ENCODE measurements around the gene MYO1B.

The MYO1B gene

DNA sequence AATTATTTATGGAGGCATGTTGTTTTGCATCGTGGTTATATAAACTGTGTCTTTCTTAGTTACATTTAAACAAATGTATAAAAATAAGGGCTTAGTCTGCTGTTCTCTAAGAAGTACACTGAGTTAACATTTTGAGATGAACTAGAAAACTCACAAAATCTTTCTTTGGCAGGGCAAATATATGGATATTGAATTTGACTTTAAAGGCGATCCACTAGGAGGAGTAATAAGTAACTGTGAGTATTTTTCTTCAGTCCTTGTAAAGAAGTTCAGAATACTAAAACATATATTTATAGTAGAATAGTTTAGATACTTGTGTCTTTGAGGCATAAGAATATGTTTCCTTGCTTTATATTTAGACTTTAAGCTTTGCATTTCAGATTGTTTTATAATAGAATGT lies 104.8 kb downstream of the MYO1B start:
- Histone ChIP-seq H3K9me3 (ENCODE audit: insufficient read depth, low read length) (peaks cover 8% of the 10 kb centered on the region; the same call in 1 of the 2 replicates), H3K4me3 (ENCODE audit: insufficient read length, low read depth) (no peak overlapping the region), H3K4me1 (ENCODE audit: insufficient read depth, insufficient read length) (no peaks in the 10 kb centered on the region), H3K9ac (ENCODE audit: insufficient read length, low read depth) (no peak overlapping the region), H3K27me3 (ENCODE audit: insufficient read depth, insufficient read length) (no peaks in the 10 kb centered on the region), H3K36me3 (ENCODE audit: insufficient read depth, insufficient read length, low read length) (peaks cover 64% of the 10 kb centered on the region)
- DNase-seq (ENCODE audit: low read depth, low spot score): no peak
- TF ChIP-seq YY1 (IDR thresholded peaks at IDR 0.05; ENCODE audit: insufficient read depth, insufficient read length) (no peak), SUZ12 (IDR thresholded peaks at IDR 0.05; ENCODE audit: extremely low read depth, insufficient read depth, insufficient read length) (no peak), ZNF274 (IDR thresholded peaks at IDR 0.05; ENCODE audit: low read depth, low read length) (no peak)

DNA sequence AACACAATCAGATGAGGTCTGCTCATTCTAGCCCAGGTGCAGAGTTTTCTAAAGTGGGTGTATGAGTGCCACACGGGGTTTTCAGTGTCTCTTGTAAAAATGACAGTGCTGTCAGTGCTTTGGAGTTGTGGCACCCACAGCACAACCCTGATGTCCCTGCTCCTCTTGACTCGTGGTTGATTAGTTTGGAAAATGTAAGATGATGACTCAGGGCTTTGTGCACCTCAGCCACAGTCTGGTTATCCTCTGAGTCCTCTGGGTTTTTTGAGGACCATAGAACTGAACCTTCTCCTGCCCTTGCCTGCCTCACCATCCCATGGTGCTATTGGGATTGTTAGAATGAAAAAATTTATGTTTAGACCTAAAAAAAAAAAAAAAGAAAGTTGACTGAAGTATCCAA lies 105.6 kb downstream of the MYO1B start:
- H3K4me1 ChIP-seq (ENCODE audit: insufficient read depth, insufficient read length): no peaks in the 10 kb centered on the region
- no peaks in the 10 kb centered on the region for H3K27me3 ChIP-seq (ENCODE audit: insufficient read depth, insufficient read length)
- H3K36me3 ChIP-seq (ENCODE audit: insufficient read depth, insufficient read length, low read length): peaks cover 67% of the 10 kb centered on the region
- no peak overlapping the region for H3K4me3 ChIP-seq (ENCODE audit: insufficient read length, low read depth)
- H3K9me3 ChIP-seq (ENCODE audit: insufficient read depth, low read length): peaks cover 16% of the 10 kb centered on the region; the same call in 1 of the 2 replicates
- no peak overlapping the region for H3K9ac ChIP-seq (ENCODE audit: insufficient read length, low read depth)
- DNase-seq (ENCODE audit: low read depth, low spot score): no peak
- TF ChIP-seq SUZ12 (IDR thresholded peaks at IDR 0.05; ENCODE audit: extremely low read depth, insufficient read depth, insufficient read length) (no peak), ZNF274 (IDR thresholded peaks at IDR 0.05; ENCODE audit: low read depth, low read length) (no peak), YY1 (IDR thresholded peaks at IDR 0.05; ENCODE audit: insufficient read depth, insufficient read length) (no peak)

DNA sequence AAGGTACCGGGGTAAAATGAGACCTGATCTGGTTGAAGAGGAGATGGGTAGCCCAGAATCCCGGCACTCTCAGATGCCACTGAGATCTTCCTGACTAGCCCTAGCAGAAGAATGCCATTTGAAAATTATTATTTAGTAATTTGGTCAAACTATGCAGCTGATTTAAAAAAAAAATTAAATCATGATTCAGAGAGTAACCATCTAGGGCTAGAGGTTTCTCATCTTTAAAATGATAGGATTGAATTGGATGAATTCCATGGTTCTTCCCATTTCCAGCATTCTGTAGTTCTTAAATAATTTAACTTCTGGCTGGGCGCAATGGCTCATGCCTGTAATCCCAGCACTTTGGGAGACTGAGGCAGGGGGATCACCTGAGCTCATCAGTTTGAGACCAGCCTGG lies 106.1 kb downstream of the MYO1B start:
- TF ChIP-seq YY1 (IDR thresholded peaks at IDR 0.05; ENCODE audit: insufficient read depth, insufficient read length) (no peak), SUZ12 (IDR thresholded peaks at IDR 0.05; ENCODE audit: extremely low read depth, insufficient read depth, insufficient read length) (no peak), ZNF274 (IDR thresholded peaks at IDR 0.05; ENCODE audit: low read depth, low read length) (no peak)
- Histone ChIP-seq H3K4me1 (ENCODE audit: insufficient read depth, insufficient read length) (no peaks in the 10 kb centered on the region), H3K4me3 (ENCODE audit: insufficient read length, low read depth) (no peak overlapping the region), H3K27me3 (ENCODE audit: insufficient read depth, insufficient read length) (no peaks in the 10 kb centered on the region), H3K9ac (ENCODE audit: insufficient read length, low read depth) (no peak overlapping the region), H3K9me3 (ENCODE audit: insufficient read depth, low read length) (peaks cover 16% of the 10 kb centered on the region; the same call in 1 of the 2 replicates), H3K36me3 (ENCODE audit: insufficient read depth, insufficient read length, low read length) (peaks cover 63% of the 10 kb centered on the region)
- no peak for DNase-seq (ENCODE audit: low read depth, low spot score)

DNA sequence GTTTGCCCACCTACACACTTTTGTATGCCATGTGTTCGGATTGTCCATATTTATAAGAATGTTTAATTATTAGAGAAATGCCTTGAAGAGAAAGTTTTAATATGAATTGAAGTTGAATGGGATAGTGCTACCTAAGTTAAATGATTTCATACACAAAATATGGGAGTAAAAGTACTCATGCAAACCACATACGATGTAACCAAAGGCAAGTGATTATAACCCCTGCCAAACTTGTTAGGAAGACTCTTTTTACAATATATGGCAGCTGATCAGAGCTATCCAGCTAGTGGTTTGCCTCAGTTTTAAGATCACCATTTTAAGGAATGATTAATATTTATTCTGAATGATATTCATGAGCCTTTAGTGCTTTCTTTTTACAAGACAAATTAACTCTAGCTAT lies 106.7 kb downstream of the MYO1B start:
- Histone ChIP-seq H3K36me3 (ENCODE audit: insufficient read depth, insufficient read length, low read length) (peaks cover 56% of the 10 kb centered on the region), H3K27me3 (ENCODE audit: insufficient read depth, insufficient read length) (no peaks in the 10 kb centered on the region), H3K9me3 (ENCODE audit: insufficient read depth, low read length) (peaks cover 16% of the 10 kb centered on the region; the same call in 1 of the 2 replicates), H3K9ac (ENCODE audit: insufficient read length, low read depth) (no peak overlapping the region), H3K4me3 (ENCODE audit: insufficient read length, low read depth) (no peak overlapping the region), H3K4me1 (ENCODE audit: insufficient read depth, insufficient read length) (no peaks in the 10 kb centered on the region)
- TF ChIP-seq ZNF274 (IDR thresholded peaks at IDR 0.05; ENCODE audit: low read depth, low read length) (no peak), SUZ12 (IDR thresholded peaks at IDR 0.05; ENCODE audit: extremely low read depth, insufficient read depth, insufficient read length) (no peak), YY1 (IDR thresholded peaks at IDR 0.05; ENCODE audit: insufficient read depth, insufficient read length) (no peak)
- DNase-seq (ENCODE audit: low read depth, low spot score): no peak

DNA sequence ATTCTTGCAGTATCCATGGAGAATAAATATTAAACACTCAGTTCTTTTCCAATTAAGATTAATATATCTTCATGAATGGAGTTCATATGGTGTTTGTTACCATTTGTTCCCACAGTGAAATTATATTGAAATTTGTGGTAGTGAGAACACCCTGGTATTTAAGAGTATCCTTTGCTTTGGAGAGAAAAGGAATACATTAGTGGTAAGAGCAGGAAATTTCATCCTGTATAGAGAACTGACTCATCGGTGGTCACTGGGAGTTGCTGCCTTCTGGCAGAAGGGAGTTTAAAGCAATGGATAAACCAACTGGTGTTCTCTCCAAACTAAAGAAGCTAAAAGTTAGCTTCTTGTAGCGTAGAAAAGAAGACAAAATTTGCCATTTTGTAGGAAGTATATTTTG lies 107.3 kb downstream of the MYO1B start:
- H3K4me1 ChIP-seq (ENCODE audit: insufficient read depth, insufficient read length): no peaks in the 10 kb centered on the region
- no peak for TF ChIP-seq SUZ12 (IDR thresholded peaks at IDR 0.05; ENCODE audit: extremely low read depth, insufficient read depth, insufficient read length)
- no peak for TF ChIP-seq YY1 (IDR thresholded peaks at IDR 0.05; ENCODE audit: insufficient read depth, insufficient read length)
- no peak for TF ChIP-seq ZNF274 (IDR thresholded peaks at IDR 0.05; ENCODE audit: low read depth, low read length)
- DNase-seq (ENCODE audit: low read depth, low spot score): no peak
- no peak overlapping the region for H3K9ac ChIP-seq (ENCODE audit: insufficient read length, low read depth)
- H3K4me3 ChIP-seq (ENCODE audit: insufficient read length, low read depth): no peak overlapping the region
- no peaks in the 10 kb centered on the region for H3K27me3 ChIP-seq (ENCODE audit: insufficient read depth, insufficient read length)
- H3K9me3 ChIP-seq (ENCODE audit: insufficient read depth, low read length): peaks cover 16% of the 10 kb centered on the region; the same call in 1 of the 2 replicates
- peaks cover 54% of the 10 kb centered on the region for H3K36me3 ChIP-seq (ENCODE audit: insufficient read depth, insufficient read length, low read length)

DNA sequence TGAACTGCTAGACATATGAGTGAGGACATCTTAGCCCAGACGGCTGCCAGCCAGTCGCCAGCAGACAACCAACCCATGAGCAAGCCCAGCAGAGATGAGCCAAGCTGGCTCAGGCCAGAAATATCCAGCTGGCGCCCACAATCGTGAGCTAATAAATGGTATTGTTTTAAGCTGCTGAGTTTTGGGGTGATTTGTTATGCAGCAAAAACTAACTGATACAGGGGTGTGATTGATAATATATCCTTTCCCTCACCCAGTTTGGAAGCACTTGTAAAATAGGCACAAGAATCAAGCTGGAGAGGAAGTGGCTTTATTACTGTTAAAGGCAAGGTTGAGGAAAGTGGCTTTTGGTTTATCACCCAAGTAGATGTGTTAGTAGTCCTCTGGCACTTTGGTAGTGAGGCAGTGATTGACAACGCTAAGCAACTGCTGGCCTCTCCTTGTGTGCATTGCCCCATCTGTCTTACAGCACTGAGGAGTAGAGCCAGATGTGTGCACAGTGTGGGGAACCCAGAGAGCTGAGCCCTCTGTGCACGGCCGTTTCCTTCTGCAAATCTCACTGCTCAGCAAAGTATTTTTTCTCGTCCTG lies 110.1 kb downstream of the MYO1B start:
- peaks cover 16% of the 10 kb centered on the region; the same call in 1 of the 2 replicates for H3K9me3 ChIP-seq (ENCODE audit: insufficient read depth, low read length)
- H3K27me3 ChIP-seq (ENCODE audit: insufficient read depth, insufficient read length): no peaks in the 10 kb centered on the region
- no peak overlapping the region for H3K4me3 ChIP-seq (ENCODE audit: insufficient read length, low read depth)
- H3K4me1 ChIP-seq (ENCODE audit: insufficient read depth, insufficient read length): no peaks in the 10 kb centered on the region
- DNase-seq (ENCODE audit: low read depth, low spot score): no peak
- no peak overlapping the region for H3K9ac ChIP-seq (ENCODE audit: insufficient read length, low read depth)
- TF ChIP-seq SUZ12 (IDR thresholded peaks at IDR 0.05; ENCODE audit: extremely low read depth, insufficient read depth, insufficient read length): no peak
- TF ChIP-seq ZNF274 (IDR thresholded peaks at IDR 0.05; ENCODE audit: low read depth, low read length): no peak
- no peak for TF ChIP-seq YY1 (IDR thresholded peaks at IDR 0.05; ENCODE audit: insufficient read depth, insufficient read length)
- H3K36me3 ChIP-seq (ENCODE audit: insufficient read depth, insufficient read length, low read length): peaks cover 33% of the 10 kb centered on the region

DNA sequence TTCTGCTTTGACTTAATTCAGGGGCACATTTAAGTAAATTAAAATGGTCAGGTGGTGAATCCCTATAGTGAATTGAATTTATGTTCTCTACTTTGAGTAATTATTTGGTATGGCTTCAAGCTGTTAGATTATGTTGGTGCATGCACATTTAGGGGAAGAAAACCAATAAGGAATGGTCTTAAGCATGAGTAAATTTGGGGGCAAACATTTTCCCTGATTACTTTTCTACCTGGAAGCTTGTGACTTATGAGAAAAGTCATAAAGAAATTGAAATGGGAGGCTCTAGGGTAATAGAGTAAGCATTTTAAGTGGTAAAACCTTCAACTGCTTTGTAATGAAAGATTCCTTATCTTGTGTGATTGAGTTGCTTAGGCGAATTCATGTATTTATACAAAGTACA lies 112.5 kb downstream of the MYO1B start:
- Histone ChIP-seq H3K27me3 (ENCODE audit: insufficient read depth, insufficient read length) (no peaks in the 10 kb centered on the region), H3K36me3 (ENCODE audit: insufficient read depth, insufficient read length, low read length) (peaks cover 42% of the 10 kb centered on the region), H3K9me3 (ENCODE audit: insufficient read depth, low read length) (peaks cover 16% of the 10 kb centered on the region; the same call in 1 of the 2 replicates), H3K4me3 (ENCODE audit: insufficient read length, low read depth) (no peak overlapping the region), H3K4me1 (ENCODE audit: insufficient read depth, insufficient read length) (no peaks in the 10 kb centered on the region), H3K9ac (ENCODE audit: insufficient read length, low read depth) (no peak overlapping the region)
- TF ChIP-seq SUZ12 (IDR thresholded peaks at IDR 0.05; ENCODE audit: extremely low read depth, insufficient read depth, insufficient read length): no peak
- no peak for TF ChIP-seq YY1 (IDR thresholded peaks at IDR 0.05; ENCODE audit: insufficient read depth, insufficient read length)
- TF ChIP-seq ZNF274 (IDR thresholded peaks at IDR 0.05; ENCODE audit: low read depth, low read length): no peak
- no peak for DNase-seq (ENCODE audit: low read depth, low spot score)
